Endothelial cell of umbilical vein (primary cell): ENCODE data around the gene RAB39A. TPM values are rescaled to one million over a fixed set of nuclear protein-coding genes. Genes with fewer than 3 reads are reported as not detected.

Source experiments
- BruUV-seq: library from RNA; stranded (reverse); fragments of 400-500 nt; replicated peaks from 2 replicates; lab custom pipeline; 2021; lab: Mats Ljungman, UMichigan
- CTCF ChIA-PET: fragments of 300-600, 350-600 bp; sonication (Branson Sonifier 250); formaldehyde crosslinking; loops from one replicate; lab custom pipeline; 2021; ENCODE audit warnings: antibody characterized with exemption, inconsistent platforms; lab: Charles Lee
- POLR2A ChIA-PET: fragments of 300-600, 350-600 bp; sonication (Branson Sonifier 250); formaldehyde crosslinking; loops from one replicate; lab custom pipeline; 2021; ENCODE audit warnings: antibody characterized with exemption, inconsistent platforms; lab: Charles Lee
- DNase-seq: peaks from one replicate; pipeline ENCODE4 v3.0.0-alpha.2; 2011; ENCODE audit warnings: low read depth, low spot score
- FAIRE-seq: peaks from 2 replicates; lab custom pipeline; 2011; peaks lifted over from hg19 to GRCh38; lab: Jason Lieb, UNC
- H2AFZ ChIP-seq: 2 replicates; pipeline ENCODE4 v1.6.0; 2012; ENCODE audit warnings: low read depth, low read length, control low read depth, inconsistent platforms
- H3K27ac ChIP-seq: 2 replicates; pipeline ENCODE4 v1.5.1; 2011; ENCODE audit warnings: low read depth, mild to moderate bottlenecking, control low read depth, low read length, moderate library complexity; ENCODE audit not compliant: insufficient read depth
- H3K27me3 ChIP-seq, 2 experiments: 2 replicates each; pipeline versions ENCODE4 v1.6.0 to v1.6.1; 2011; ENCODE audit warnings: low read length in 2 of 2, mixed read lengths in 1 of 2; ENCODE audit not compliant: control insufficient read depth in 2 of 2, insufficient read depth in 2 of 2
- H3K36me3 ChIP-seq, 2 experiments: 2 replicates in 1 of 2; 3 replicates in 1 of 2; pipeline ENCODE4 v1.5.1; 2011; ENCODE audit warnings: low read length in 2 of 2, mild to moderate bottlenecking in 1 of 2, moderate library complexity in 1 of 2; ENCODE audit not compliant: control insufficient read depth in 2 of 2, insufficient read depth in 2 of 2; ENCODE audit errors: extremely low read depth in 1 of 2
- H3K4me1 ChIP-seq: 3 replicates; pipeline ENCODE4 v1.5.1; 2011; ENCODE audit warnings: mild to moderate bottlenecking, low read length; ENCODE audit not compliant: control insufficient read depth, insufficient read depth; ENCODE audit errors: extremely low read depth
- H3K4me2 ChIP-seq: 2 replicates; pipeline ENCODE4 v1.6.1; 2011; ENCODE audit warnings: low read length, control low read depth, mixed read lengths; ENCODE audit not compliant: insufficient read depth
- H3K4me3 ChIP-seq, 3 experiments: fragments of 200-600 bp in 1 of 3; sonication (generic), shearing (Covaris generic) in 1 of 3; replicated peaks in 1 of 3; 2 replicates each; pipeline ENCODE4 v1.5.1; 2011 to 2016; ENCODE audit warnings: control low read depth in 3 of 3, low read length in 3 of 3, mild to moderate bottlenecking in 2 of 3, inconsistent platforms in 1 of 3, low read depth in 1 of 3, moderate library complexity in 1 of 3; ENCODE audit not compliant: insufficient read depth in 1 of 3
- H3K79me2 ChIP-seq: 2 replicates; pipeline ENCODE4 v1.6.0; 2012; ENCODE audit warnings: low read length, inconsistent platforms; ENCODE audit not compliant: control insufficient read depth, insufficient read depth
- H3K9ac ChIP-seq: replicated peaks from 2 replicates; pipeline ENCODE3; 2011; ENCODE audit warnings: low read length, control low read depth; ENCODE audit not compliant: insufficient read depth; ENCODE audit errors: extremely low read depth
- H3K9me1 ChIP-seq: replicated peaks from 3 replicates; pipeline ENCODE4 v1.6.0; 2011; ENCODE audit warnings: mild to moderate bottlenecking, low read length; ENCODE audit not compliant: control insufficient read depth, insufficient read depth; ENCODE audit errors: extremely low read depth
- H3K9me3 ChIP-seq: replicated peaks from 2 replicates; pipeline ENCODE4 v1.5.1; 2012; ENCODE audit warnings: low read length, inconsistent platforms; ENCODE audit not compliant: control insufficient read depth, insufficient read depth
- H4K20me1 ChIP-seq: replicated peaks from 2 replicates; pipeline ENCODE3; 2011; ENCODE audit warnings: mild to moderate bottlenecking, low read length; ENCODE audit not compliant: control insufficient read depth, insufficient read depth; ENCODE audit errors: extremely low read depth
- CTCF ChIP-seq, 2 donors: IDR thresholded peaks; 1 replicate in 1 of 2; 2 replicates in 1 of 2; pipeline ENCODE4 v1.5.1; 2011; ENCODE audit warnings: low read length in 2 of 2, mild to moderate bottlenecking in 2 of 2, moderate library complexity in 2 of 2, control low read depth in 1 of 2, inconsistent platforms in 1 of 2, low read depth in 1 of 2; ENCODE audit not compliant: insufficient read depth in 1 of 2; ENCODE audit errors: extremely low read depth in 1 of 2
- EZH2 ChIP-seq: IDR thresholded peaks from 2 replicates; pipeline ENCODE4 v1.6.1; 2012; ENCODE audit warnings: borderline replicate concordance, low read depth, mild to moderate bottlenecking, moderate library complexity, low read length, inconsistent platforms; ENCODE audit not compliant: severe bottlenecking
- FOS ChIP-seq: IDR thresholded peaks from 2 replicates; pipeline ENCODE4 v1.6.1; 2011; ENCODE audit warnings: mild to moderate bottlenecking, low read length, moderate library complexity, borderline replicate concordance; ENCODE audit not compliant: insufficient read depth
- GATA2 ChIP-seq: IDR thresholded peaks from 2 replicates; pipeline ENCODE4 v1.7.0; 2011; ENCODE audit warnings: low read depth, mild to moderate bottlenecking, moderate library complexity, mixed read lengths, low read length; ENCODE audit not compliant: insufficient read length, insufficient read depth
- MYC ChIP-seq: IDR thresholded peaks from one replicate; pipeline ENCODE4 v1.6.1; 2011; ENCODE audit warnings: mild to moderate bottlenecking, low read depth, low read length
- POLR2A ChIP-seq: IDR thresholded peaks from 2 replicates; pipeline ENCODE4 v1.6.1; 2012; ENCODE audit warnings: low read depth, mild to moderate bottlenecking, control low read depth, low read length
- POLR2AphosphoS5 ChIP-seq: IDR thresholded peaks from 2 replicates; pipeline ENCODE4 v1.6.1; 2012; ENCODE audit warnings: low read depth, mild to moderate bottlenecking, control low read depth, low read length, moderate library complexity; ENCODE audit not compliant: insufficient read depth
- dilution Hi-C: fragments of 300-500 bp; cut with MboI; formaldehyde crosslinking; loops from one replicate; pipeline ENCODE4 v1.15.0; 2019; ENCODE audit warnings: low sequenced_read_pairs; ENCODE audit not compliant: extremely low pct_ligation_motif_present
- intact Hi-C: fragments of 100-400 bp; cut with micrococcal nuclease; formaldehyde crosslinking; loops from one replicate; pipeline ENCODE4 v1.10.0; 2022
- polyA plus RNA-seq, 4 experiments: library from polyadenylated mRNA; depleted of rRNA in 3 of 4; stranded (reverse) in 3 of 4; unstranded in 1 of 4; fragments of >200 nt; gene quantifications; 2 replicates each; pipeline versions ENCODE4 v1.2.1 to v1.2.3, GENCODE V29; 2011 to 2012; ENCODE audit warnings: missing spikeins in 1 of 4
- total RNA-seq: library from RNA; stranded (reverse); gene quantifications from 2 replicates; pipeline ENCODE4 v1.2.3, GENCODE V29; 2021

The RAB39A gene
- total and polyA plus RNA-seq, 2 donors (not counting 3 experiments of a cell fraction or from before 2014, with no cell fraction given): not detected

GRCh38 chr11:107953446-107953845 lies 25.2 kb downstream of the RAB39A start:
- Histone ChIP-seq H2AFZ (no peak overlapping the region), H3K4me2 (no peak overlapping the region), H3K9ac (no peak overlapping the region), H3K27me3 (peaks cover 3 to 6% of the 10 kb centered on the region in 2 experiments), H3K4me1 (no peaks in the 10 kb centered on the region), H3K36me3 (no peaks in the 10 kb centered on the region), H3K9me1 (no peaks in the 10 kb centered on the region), H3K4me3 (no peak overlapping the region), H4K20me1 (no peaks in the 10 kb centered on the region), H3K27ac (no peak overlapping the region), H3K9me3 (no peaks in the 10 kb centered on the region), H3K79me2 (no peaks in the 10 kb centered on the region)
- dilution Hi-C loops (no loop called here), intact Hi-C loops (no loop called here)
- FAIRE-seq (no peak), DNase-seq (no peak)
- TF ChIP-seq FOS (no peak), EZH2 (no peak), GATA2 (no peak), MYC (no peak)
- no TSS peak for BruUV-seq
- POLR2A ChIA-PET: no interaction called here
- CTCF ChIA-PET: no interaction called here

- intact Hi-C loops (no loop called here), dilution Hi-C loops (no loop called here)
- Histone ChIP-seq H3K4me2 (no peak overlapping the region), H3K4me1 (no peaks in the 10 kb centered on the region), H3K9me1 (no peaks in the 10 kb centered on the region), H3K9me3 (no peaks in the 10 kb centered on the region), H3K27ac (no peak overlapping the region), H3K79me2 (no peaks in the 10 kb centered on the region), H4K20me1 (no peaks in the 10 kb centered on the region), H2AFZ (no peak overlapping the region), H3K27me3 (peaks cover 3 to 8% of the 10 kb centered on the region in 2 experiments), H3K4me3 (no peak overlapping the region), H3K36me3 (no peaks in the 10 kb centered on the region), H3K9ac (no peak overlapping the region)
- no TSS peak for BruUV-seq
- ChIA-PET CTCF (no interaction called here), POLR2A (no interaction called here)
- DNase-seq (no peak), FAIRE-seq (no peak)
- TF ChIP-seq POLR2AphosphoS5 (no peak), CTCF (IDR thresholded peaks at IDR 0.05; ENCODE audit: extremely low read depth in 1 of 2, insufficient read depth in 1 of 2, low read depth in 1 of 2, low read length in 2 of 2) (no peak), EZH2 (no peak), GATA2 (no peak), POLR2A (no peak), FOS (no peak), MYC (no peak)
These were observed 28.3 kb downstream of the RAB39A start for GRCh38 chr11:107956543-107956942.
